ENCODE measurements around the gene EMSY. TPM values are rescaled to one million over a fixed set of nuclear protein-coding genes. Genes with fewer than 3 reads are reported as not detected.

The EMSY gene
- total and polyA plus RNA-seq, 2 of the 8 experiments (the other 6 are each of a cell fraction or from before 2014, with no cell fraction given), result 29.6 to 34.6 TPM

- Histone ChIP-seq H3K27me3 (replicated peaks in 1 of 4; ENCODE audit: control insufficient read depth in 3 of 4, extremely low read depth in 1 of 4, insufficient read depth in 3 of 4, low read length in 3 of 4) (no peaks in the 10 kb centered on the region), H3K14ac (ENCODE audit: insufficient read length) (no peak overlapping the region), H3K9ac (replicated peaks in 1 of 4; ENCODE audit: extremely low read depth in 1 of 4, low read depth in 3 of 4, low read length in 3 of 4) (no peak overlapping the region), H4K91ac (replicated peaks; ENCODE audit: insufficient read length, low read length) (no peak overlapping the region), H2BK5ac (ENCODE audit: low read depth, low read length) (no peak overlapping the region), H2BK120ac (replicated peaks; ENCODE audit: low read depth, low read length) (no peak overlapping the region), H3K23ac (ENCODE audit: insufficient read length) (no peak overlapping the region), H3K79me2 (ENCODE audit: control insufficient read depth in 1 of 2, insufficient read depth in 2 of 2, low read length in 2 of 2) (no peaks in the 10 kb centered on the region), H4K20me1 (replicated peaks in 1 of 2; ENCODE audit: control insufficient read depth in 1 of 2, insufficient read depth in 2 of 2, low read length in 2 of 2) (peaks cover 0 to 2% of the 10 kb centered on the region in 2 experiments), H3K36me3 (ENCODE audit: control insufficient read depth in 2 of 4, insufficient read depth in 4 of 4, low read length in 3 of 4) (peaks cover 11 to 62% (median 39%) of the 10 kb centered on the region in 4 experiments; a peak in 7 of 8 replicates), H3K79me1 (ENCODE audit: low read depth, low read length) (no peaks in the 10 kb centered on the region), H2BK20ac (ENCODE audit: low read length) (no peak overlapping the region), H4K8ac (ENCODE audit: extremely low read depth, insufficient read depth, low read length) (no peak overlapping the region), H3K4me1 (replicated peaks in 1 of 4; ENCODE audit: control insufficient read depth in 3 of 4, insufficient read depth in 4 of 4, low read length in 3 of 4) (no peaks in the 10 kb centered on the region), H2BK15ac (ENCODE audit: low read length) (no peak overlapping the region), H3K4me3 (ENCODE audit: extremely low read depth in 1 of 4, insufficient read depth in 2 of 4, low read depth in 3 of 4, low read length in 4 of 4) (no peak overlapping the region), H3K4ac (replicated peaks; ENCODE audit: insufficient read length, low read depth, low read length) (no peak overlapping the region), H4K5ac (ENCODE audit: insufficient read length, low read depth, low read length) (no peak overlapping the region), H3K56ac (replicated peaks; ENCODE audit: insufficient read length, low read depth, low read length) (no peak overlapping the region), H3K27ac (ENCODE audit: low read depth, low read length) (no peak overlapping the region), H2AFZ (ENCODE audit: low read length) (no peak overlapping the region), H2BK12ac (ENCODE audit: low read depth, low read length) (no peak overlapping the region), H3K9me3 (ENCODE audit: insufficient read depth in 2 of 2, low read depth in 1 of 2, low read length in 1 of 2) (no peaks in the 10 kb centered on the region), H3K4me2 (ENCODE audit: insufficient read depth in 1 of 2, low read depth in 2 of 2, low read length in 2 of 2) (no peak overlapping the region), H3K18ac (ENCODE audit: extremely low read depth, low read length) (no peak overlapping the region), H2AK5ac (ENCODE audit: low read depth, low read length) (no peak overlapping the region), H3K23me2 (ENCODE audit: low read depth, low read length) (no peaks in the 10 kb centered on the region)
- DNase-seq (ENCODE audit: low read depth in 1 of 2, low spot score in 2 of 2), result no peak
- 94 to 100% methylated on average over 1 to 2 of the region's 2 CpGs for WGBS, 2 experiments (ENCODE audit: extremely low coverage in 1 of 2, insufficient coverage in 1 of 2, insufficient read length in 1 of 2, insufficient replicate concordance in 2 of 2, low coverage in 1 of 2, low lambda C conversion rate in 2 of 2, missing lambda C conversion rate in 1 of 2)
- no peak for TF ChIP-seq ZNF274 (IDR thresholded peaks at IDR 0.05; ENCODE audit: borderline replicate concordance, extremely low read depth, low read length)
- no peak for TF ChIP-seq RBBP5 (IDR thresholded peaks at IDR 0.05; ENCODE audit: borderline replicate concordance, low read depth, low read length)
- no peak for TF ChIP-seq CHD2 (IDR thresholded peaks at IDR 0.05; ENCODE audit: low read length)
- no peak for TF ChIP-seq TBP (IDR thresholded peaks at IDR 0.05; ENCODE audit: low read depth, low read length)
- TF ChIP-seq SP1 (IDR thresholded peaks at IDR 0.05; ENCODE audit: low read depth, low read length), result no peak
- no peak for TF ChIP-seq EGR1 (IDR thresholded peaks at IDR 0.05; ENCODE audit: borderline replicate concordance, low read depth, low read length)
- TF ChIP-seq RXRA (IDR thresholded peaks at IDR 0.05; ENCODE audit: insufficient read depth, low read depth, low read length), result no peak
- TF ChIP-seq MAFK (IDR thresholded peaks at IDR 0.05; ENCODE audit: low read depth, low read length), result no peak
- TF ChIP-seq USF2 (IDR thresholded peaks at IDR 0.05; ENCODE audit: low read length), result no peak
- TF ChIP-seq KDM4A (IDR thresholded peaks at IDR 0.05; ENCODE audit: low read depth, low read length, severe bottlenecking), result no peak
- no peak for TF ChIP-seq PHF8 (conservative IDR thresholded peaks at IDR 0.05; ENCODE audit: low read depth, low read length)
- POLR2A ChIA-PET (ENCODE audit: partially characterized antibody), result no interaction called here
- FAIRE-seq, result no peak
- CTCF ChIA-PET (ENCODE audit: partially characterized antibody), result interaction anchor here (1.8 kb wide), 1 partner anchor 37 kb away, joined by 4 read pairs; no protein-coding TSS in a partner anchor
Observed at GRCh38 chr11:76542436-76542835, 97.6 kb downstream of the EMSY start.
